IMR-90 (cell line): ENCODE data around the gene TRPV4. TPM values are rescaled to one million over a fixed set of nuclear protein-coding genes. Genes with fewer than 3 reads are reported as not detected.

Source experiments
- ATAC-seq: fragments of 200-7000 bp; cut with Tn5 transposase; 2 replicates; pipeline ENCODE4 v1.9.1; 2020; ENCODE audit warnings: low read depth, mild to moderate bottlenecking, moderate library complexity
- BruUV-seq: library from RNA; stranded (reverse); fragments of 400-500 nt; replicated peaks from 2 replicates; lab custom pipeline; 2021; lab: Mats Ljungman, UMichigan
- CTCF ChIA-PET: fragments of 300-600 bp; formaldehyde crosslinking; extraction: SDS; loops from one replicate; lab custom pipeline; 2021; ENCODE audit warnings: antibody characterized with exemption; lab: Yijun Ruan, JAX
- POLR2A ChIA-PET: fragments of 300-600 bp; sonication (Branson Sonifier 250); formaldehyde crosslinking; loops from one replicate; lab custom pipeline; 2022; ENCODE audit warnings: antibody characterized with exemption; ENCODE audit not compliant: unreplicated experiment; lab: Charles Lee
- DNase-seq: peaks from one replicate; pipeline ENCODE4 v3.0.0; 2013
- H2AFZ ChIP-seq: replicated peaks from 2 replicates; pipeline ENCODE3; 2013; ENCODE audit warnings: low read length, mild to moderate bottlenecking; ENCODE audit not compliant: poor library complexity
- H2AK5ac ChIP-seq: 2 replicates; pipeline ENCODE4 v1.6.1; 2013; ENCODE audit warnings: low read depth, low read length, inconsistent platforms
- H2AK9ac ChIP-seq: replicated peaks from 2 replicates; pipeline ENCODE3; 2013; ENCODE audit warnings: mild to moderate bottlenecking, low read depth, low read length, moderate library complexity; ENCODE audit not compliant: poor library complexity
- H2BK120ac ChIP-seq: 2 replicates; pipeline ENCODE4 v1.6.1; 2013; ENCODE audit warnings: low read depth, low read length, inconsistent platforms
- H2BK15ac ChIP-seq: 3 replicates; pipeline ENCODE4 v1.6.1; 2013; ENCODE audit warnings: low read depth, low read length, inconsistent platforms
- H2BK20ac ChIP-seq: 2 replicates; pipeline ENCODE4 v1.6.1; 2013; ENCODE audit warnings: low read depth, mild to moderate bottlenecking, inconsistent platforms, low read length, moderate library complexity
- H2BK5ac ChIP-seq: 2 replicates; pipeline ENCODE4 v1.6.1; 2013; ENCODE audit warnings: mild to moderate bottlenecking, low read depth, low read length, inconsistent platforms; ENCODE audit not compliant: poor library complexity, severe bottlenecking
- H3K14ac ChIP-seq: replicated peaks from 2 replicates; pipeline ENCODE4 v1.6.1; 2013; ENCODE audit warnings: low read depth, low read length, inconsistent platforms
- H3K18ac ChIP-seq: 2 replicates; pipeline ENCODE4 v1.6.1; 2013; ENCODE audit warnings: low read depth, low read length, control low read depth
- H3K23ac ChIP-seq: 2 replicates; pipeline ENCODE4 v1.6.1; 2013; ENCODE audit warnings: low read depth, low read length, inconsistent platforms
- H3K27ac ChIP-seq: 2 replicates; pipeline ENCODE4 v1.5.1; 2013; ENCODE audit warnings: mild to moderate bottlenecking, control low read depth, low read length; ENCODE audit not compliant: insufficient read depth
- H3K27me3 ChIP-seq: 2 replicates; pipeline ENCODE4 v1.6.1; 2013; ENCODE audit warnings: low read length; ENCODE audit not compliant: control insufficient read depth, insufficient read depth
- H3K36me3 ChIP-seq: 2 replicates; pipeline ENCODE4 v1.6.1; 2013; ENCODE audit warnings: low read length, mixed read lengths; ENCODE audit not compliant: control insufficient read depth, insufficient read depth
- H3K4ac ChIP-seq: 2 replicates; pipeline ENCODE4 v1.6.1; 2013; ENCODE audit warnings: low read depth, low read length, inconsistent platforms
- H3K4me1 ChIP-seq: 2 replicates; pipeline ENCODE4 v1.6.1; 2013; ENCODE audit warnings: low read length, mixed read lengths; ENCODE audit not compliant: control insufficient read depth, insufficient read depth
- H3K4me2 ChIP-seq: 2 replicates; pipeline ENCODE4 v1.6.1; 2013; ENCODE audit warnings: low read depth, mild to moderate bottlenecking, control low read depth, low read length, moderate library complexity
- H3K4me3 ChIP-seq: 2 replicates; pipeline ENCODE4 v1.5.1; 2013; ENCODE audit warnings: low read depth, mild to moderate bottlenecking, control low read depth, low read length, moderate library complexity; ENCODE audit not compliant: insufficient read depth
- H3K56ac ChIP-seq: 2 replicates; pipeline ENCODE4 v1.6.1; 2013; ENCODE audit warnings: low read length, inconsistent platforms; ENCODE audit not compliant: insufficient read depth; ENCODE audit errors: extremely low read depth
- H3K79me1 ChIP-seq, 2 experiments: 2 replicates each; pipeline ENCODE4 v1.6.1; 2013; ENCODE audit warnings: low read length in 2 of 2, inconsistent platforms in 1 of 2, low read depth in 1 of 2
- H3K9ac ChIP-seq: 2 replicates; pipeline ENCODE4 v1.6.1; 2013; ENCODE audit warnings: low read depth, low read length, control low read depth
- H3K9me1 ChIP-seq: 2 replicates; pipeline ENCODE4 v1.6.1; 2013; ENCODE audit warnings: low read length, inconsistent platforms; ENCODE audit not compliant: insufficient read depth
- H3K9me3 ChIP-seq: 2 replicates; pipeline ENCODE4 v1.6.1; 2013; ENCODE audit warnings: low read length; ENCODE audit not compliant: control insufficient read depth, insufficient read depth
- H4K20me1 ChIP-seq: 2 replicates; pipeline ENCODE4 v1.6.1; 2013; ENCODE audit warnings: low read length, inconsistent platforms; ENCODE audit not compliant: insufficient read depth
- H4K5ac ChIP-seq: 2 replicates; pipeline ENCODE4 v1.6.1; 2013; ENCODE audit warnings: mild to moderate bottlenecking, low read depth, low read length, control low read depth
- H4K8ac ChIP-seq, 2 experiments: 2 replicates each; pipeline ENCODE4 v1.6.1; 2013; ENCODE audit warnings: low read depth in 2 of 2, low read length in 2 of 2, control low read depth in 1 of 2, inconsistent platforms in 1 of 2
- H4K91ac ChIP-seq: 2 replicates; pipeline ENCODE4 v1.6.1; 2013; ENCODE audit warnings: low read depth, low read length, inconsistent platforms; ENCODE audit not compliant: insufficient read depth
- BHLHE40 ChIP-seq: fragments of 150-350 bp; IDR thresholded peaks from 2 replicates; pipeline ENCODE4 v1.6.1; 2016; ENCODE audit warnings: mild to moderate bottlenecking, low read depth, low read length
- CEBPB ChIP-seq: IDR thresholded peaks from 2 replicates; pipeline ENCODE4 v1.6.1; 2012; ENCODE audit warnings: low read depth, low read length, improper control_type of control experiment
- CHD1 ChIP-seq: IDR thresholded peaks from 2 replicates; pipeline ENCODE4 v1.6.1; 2012; ENCODE audit warnings: low read depth, low read length, improper control_type of control experiment
- CTCF ChIP-seq: conservative IDR thresholded peaks from 2 replicates; pipeline ENCODE4 v1.5.1; 2012; ENCODE audit warnings: mild to moderate bottlenecking, low read depth, low read length, improper control_type of control experiment
- ELK1 ChIP-seq: fragments of 150-350 bp; IDR thresholded peaks from 2 replicates; pipeline ENCODE4 v1.6.1; 2016; ENCODE audit warnings: low read depth, mild to moderate bottlenecking, low read length, moderate library complexity, borderline replicate concordance
- FOS ChIP-seq: fragments of 150-350 bp; IDR thresholded peaks from 2 replicates; pipeline ENCODE4 v1.6.1; 2016; ENCODE audit warnings: low read depth, low read length
- MAFK ChIP-seq: IDR thresholded peaks from 2 replicates; pipeline ENCODE4 v1.6.1; 2012; ENCODE audit warnings: low read depth, low read length, improper control_type of control experiment
- MAZ ChIP-seq: IDR thresholded peaks from 2 replicates; pipeline ENCODE4 v1.6.1; 2012; ENCODE audit warnings: low read depth, mild to moderate bottlenecking, low read length, improper control_type of control experiment, moderate library complexity, borderline replicate concordance
- MXI1 ChIP-seq: IDR thresholded peaks from 2 replicates; pipeline ENCODE4 v1.6.1; 2012; ENCODE audit warnings: low read depth, mild to moderate bottlenecking, low read length, moderate library complexity, borderline replicate concordance
- NFE2L2 ChIP-seq: fragments of 150-350 bp; IDR thresholded peaks from 2 replicates; pipeline ENCODE4 v1.6.1; 2016; ENCODE audit warnings: low read depth, mild to moderate bottlenecking, low read length
- POLR2A ChIP-seq: IDR thresholded peaks from 2 replicates; pipeline ENCODE4 v1.6.1; 2012; ENCODE audit warnings: mild to moderate bottlenecking, low read depth, low read length
- RAD21 ChIP-seq: IDR thresholded peaks from 2 replicates; pipeline ENCODE4 v1.6.1; 2012; ENCODE audit warnings: low read length, improper control_type of control experiment
- RCOR1 ChIP-seq: IDR thresholded peaks from 2 replicates; pipeline ENCODE4 v1.6.1; 2012; ENCODE audit warnings: mild to moderate bottlenecking, low read length, improper control_type of control experiment; ENCODE audit not compliant: insufficient replicate concordance
- RFX5 ChIP-seq: IDR thresholded peaks from 2 replicates; pipeline ENCODE4 v1.8.0; 2012; ENCODE audit warnings: low read depth, mild to moderate bottlenecking, low read length, moderate library complexity
- SMC3 ChIP-seq: fragments of 150-350 bp; IDR thresholded peaks from 2 replicates; pipeline ENCODE4 v1.6.1; 2016; ENCODE audit warnings: low read depth, mild to moderate bottlenecking, antibody characterized with exemption, low read length, moderate library complexity
- USF2 ChIP-seq: fragments of 150-350 bp; IDR thresholded peaks from 2 replicates; pipeline ENCODE4 v1.6.1; 2017; ENCODE audit warnings: mild to moderate bottlenecking, antibody characterized with exemption, low read length, low read depth
- WGBS, 2 experiments: methylation state at CpG; one replicate each; pipeline versions ENCODE4 v1.1.5 to v1.1.7; 2013; ENCODE audit warnings: missing lambda C conversion rate in 2 of 2; ENCODE audit not compliant: insufficient read length in 1 of 2; ENCODE audit errors: extremely low coverage in 2 of 2; 5-methylcytosine and 5-hydroxymethylcytosine counted together
- dilution Hi-C: fragments of 300-500 bp; cut with HindIII; formaldehyde crosslinking; loops from one replicate; pipeline ENCODE4 v1.14.3; 2018; ENCODE audit warnings: low sequenced_read_pairs; ENCODE audit not compliant: unreplicated experiment
- in situ Hi-C: fragments of 300-500 bp; cut with MboI; formaldehyde crosslinking; loops from 3 replicates; pipeline ENCODE4 v1.14.3; 2019; ENCODE audit warnings: low sequenced_read_pairs, inconsistent platforms, mixed read lengths
- intact Hi-C: fragments of 100-400 bp; cut with micrococcal nuclease; formaldehyde crosslinking; loops from 2 replicates; pipeline ENCODE4 v1.10.0; 2022
- polyA plus RNA-seq, 3 experiments: library from polyadenylated mRNA; depleted of rRNA; stranded (reverse); fragments of >200 nt; gene quantifications; 2 replicates each; pipeline ENCODE4 v1.2.3, GENCODE V29; 2012; ENCODE audit warnings: low replicate concordance in 1 of 3
- total RNA-seq: library from RNA; depleted of rRNA; stranded (reverse); fragments of >200 nt; gene quantifications from 2 replicates; pipeline ENCODE4 v1.2.3, GENCODE V29; 2012

TRPV4 gene
- total and polyA plus RNA-seq, 2 of the 4 experiments (the other 2 are of a cell fraction): 1.1 to 6.1 TPM

GRCh38 chr12:109878749-109879148, 45.6 kb upstream of the TRPV4 start:
- dilution Hi-C loops: no loop called here
- in situ Hi-C loops: no loop called here
- Histone ChIP-seq H3K9me1 (peaks cover 21% of the 10 kb centered on the region), H3K27ac (no peak overlapping the region), H3K18ac (no peak overlapping the region), H3K4me1 (peaks cover 10% of the 10 kb centered on the region), H4K91ac (no peak overlapping the region), H3K14ac (peak overlapping the region; percentile 64), H2BK15ac (no peak overlapping the region), H3K4me3 (peak overlapping the region; percentile 76; the same call in 1 of the 2 replicates), H4K5ac (no peak overlapping the region; the same call in 1 of the 2 replicates), H4K20me1 (peaks cover 31% of the 10 kb centered on the region), H3K4ac (peak overlapping the region; percentile 62; the same call in 1 of the 2 replicates), H3K23ac (peak overlapping the region; percentile 71), H3K79me1 (peaks cover 35 to 61% of the 10 kb centered on the region in 2 experiments), H2BK5ac (no peak overlapping the region), H2AK5ac (peak overlapping the region; percentile 84), H2AFZ (peak overlapping the region; percentile 96), H3K4me2 (peak overlapping the region; percentile 97), H3K36me3 (no peaks in the 10 kb centered on the region), H3K9ac (peak overlapping the region; percentile 93; the same call in 1 of the 2 replicates), H4K8ac (no peak overlapping the region), H2BK20ac (no peak overlapping the region), H2BK120ac (no peak overlapping the region), H2AK9ac (peak overlapping the region; percentile 97), H3K56ac (no peak overlapping the region), H3K27me3 (no peaks in the 10 kb centered on the region), H3K9me3 (no peaks in the 10 kb centered on the region)
- CTCF ChIA-PET: no interaction called here
- intact Hi-C loops: no loop called here
- POLR2A ChIA-PET: interaction anchor here (0.6 kb wide), 1 partner anchor 726 kb away, joined by 4 read pairs; no protein-coding TSS in a partner anchor
- no peak for TF ChIP-seq NFE2L2
- no peak for TF ChIP-seq CHD1
- no peak for TF ChIP-seq USF2
- TF ChIP-seq FOS: no peak
- no peak for TF ChIP-seq RAD21
- TF ChIP-seq ELK1: no peak
- no peak for TF ChIP-seq POLR2A
- TF ChIP-seq CTCF: no peak
- TF ChIP-seq RCOR1: no peak
- no peak for TF ChIP-seq MAZ
- no peak for TF ChIP-seq CEBPB
- no peak for TF ChIP-seq MAFK
- no peak for TF ChIP-seq MXI1
- TF ChIP-seq BHLHE40: no peak
- no peak for TF ChIP-seq SMC3
- TF ChIP-seq RFX5: no peak
- DNase-seq (no peak), ATAC-seq (no peak)
- no TSS peak for BruUV-seq
- 85% methylated on average over 5 of the region's 7 CpGs; no CpG with 5 or more reads in 1 of the 2 experiments for WGBS, 2 experiments
